Activated T-helper 17 cell treated with anti-CD3 and anti-CD28 coated beads, Interleukin-2, amount 50 U/mL, for 72 hours (primary cell): ENCODE data around the gene TREML4. TPM values are rescaled to one million over a fixed set of nuclear protein-coding genes. Genes with fewer than 3 reads are reported as not detected.
A peak's percentile ranks its signal among the peaks of the same experiment; 100 is the strongest.

ENCODE experiments used
- ATAC-seq: fragments of 150-1000 bp; cut with Tn5 transposase; replicated peaks from 2 replicates; pipeline ENCODE4 v1.10.0; 2021; ENCODE audit warnings: mild to moderate bottlenecking, moderate library complexity
- H3K27ac Mint-ChIP-seq: one replicate; pipeline ENCODE4 v1.8.0; 2022; ENCODE audit warnings: mixed read lengths
- H3K27me3 Mint-ChIP-seq: one replicate; pipeline ENCODE4 v1.8.0; 2022; ENCODE audit warnings: mixed read lengths
- H3K36me3 Mint-ChIP-seq: one replicate; pipeline ENCODE4 v1.8.0; 2022; ENCODE audit warnings: low read depth, mild to moderate bottlenecking, mixed read lengths
- H3K4me1 Mint-ChIP-seq: one replicate; pipeline ENCODE4 v1.8.0; 2022; ENCODE audit warnings: mixed read lengths
- H3K4me3 Mint-ChIP-seq: one replicate; pipeline ENCODE4 v1.8.0; 2022; ENCODE audit warnings: mild to moderate bottlenecking, mixed read lengths
- H3K9me3 Mint-ChIP-seq: one replicate; pipeline ENCODE4 v1.8.0; 2022; ENCODE audit warnings: mixed read lengths
- total RNA-seq, 2 donors: library from RNA; stranded (reverse); gene quantifications; one replicate each; pipeline ENCODE4 v1.2.3, GENCODE V29; 2022

TREML4 gene
- total RNA-seq, 2 donors from 2014 or later, result not detected

DNA sequence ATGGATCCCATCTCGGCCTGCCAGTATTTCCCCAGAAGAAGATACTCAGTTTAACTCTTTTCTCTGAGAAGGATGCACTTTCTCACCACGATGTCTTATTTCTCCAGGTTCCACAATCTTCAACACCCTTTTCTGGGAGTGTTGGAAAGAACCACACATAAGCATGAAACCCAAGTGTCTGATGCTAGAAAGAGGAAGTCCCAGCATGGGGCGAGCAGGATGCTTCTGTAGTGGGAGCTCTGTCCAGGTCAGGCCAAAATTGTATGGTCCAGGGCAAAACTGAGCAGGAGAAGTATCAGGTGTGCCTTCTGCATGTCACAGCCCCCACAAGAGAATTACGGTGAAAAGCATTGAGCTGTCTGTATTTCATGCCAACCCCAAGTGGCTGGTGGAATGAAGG lies 47.3 kb downstream of the TREML4 start:
- no peaks in the 10 kb centered on the region for H3K36me3 Mint-ChIP-seq
- H3K4me1 Mint-ChIP-seq, result peaks cover 5% of the 10 kb centered on the region
- no peak overlapping the region for H3K27ac Mint-ChIP-seq
- H3K27me3 Mint-ChIP-seq, result no peaks in the 10 kb centered on the region
- no peak for ATAC-seq
- no peaks in the 10 kb centered on the region for H3K9me3 Mint-ChIP-seq
- H3K4me3 Mint-ChIP-seq, result no peak overlapping the region

- Mint-ChIP-seq H3K27me3 (peaks cover 5% of the 10 kb centered on the region), H3K4me3 (no peak overlapping the region), H3K36me3 (no peaks in the 10 kb centered on the region), H3K4me1 (peaks cover 10% of the 10 kb centered on the region), H3K27ac (no peak overlapping the region), H3K9me3 (no peaks in the 10 kb centered on the region)
- ATAC-seq, result no peak
These were observed 49.5 kb downstream of the TREML4 start for GRCh38 chr6:41277605-41278004.

DNA sequence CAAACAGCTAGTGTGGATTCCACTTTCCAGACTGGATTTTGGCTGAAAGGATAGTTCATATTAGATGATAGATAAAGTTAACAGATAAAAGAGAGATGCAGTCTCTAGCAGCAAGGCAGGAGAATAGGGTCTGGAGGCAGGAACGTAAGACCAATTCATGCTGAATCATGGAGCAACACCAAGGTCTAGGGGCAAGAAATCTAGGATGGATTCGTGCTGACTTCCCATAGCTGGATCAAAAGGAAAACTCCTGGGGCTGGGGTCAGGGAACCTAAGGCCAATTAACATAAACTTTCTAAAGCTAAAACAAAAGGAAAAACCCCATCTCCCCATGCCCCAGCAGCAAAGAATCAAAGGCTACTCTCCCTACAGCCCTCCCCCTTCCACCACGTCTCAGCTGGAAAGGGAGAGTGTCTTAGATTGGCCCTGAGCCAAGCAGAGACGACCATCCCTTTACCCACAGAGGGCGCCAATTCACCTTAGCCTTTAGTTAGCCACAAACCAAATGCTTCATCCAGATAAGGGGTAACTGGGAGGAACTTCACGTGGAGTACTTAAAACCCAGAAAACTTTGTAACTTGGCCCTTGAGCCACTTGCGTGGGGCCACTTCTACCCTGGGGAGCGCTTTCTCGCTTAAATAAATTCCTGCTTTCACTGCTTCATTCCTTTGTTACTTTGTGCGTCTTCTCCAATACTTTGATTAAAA lies 50.7 kb downstream of the TREML4 start:
- H3K9me3 Mint-ChIP-seq, result no peaks in the 10 kb centered on the region
- H3K4me1 Mint-ChIP-seq, result peaks cover 10% of the 10 kb centered on the region
- H3K27ac Mint-ChIP-seq, result peak overlapping the region; percentile 47
- H3K4me3 Mint-ChIP-seq, result no peak overlapping the region
- peaks cover 9% of the 10 kb centered on the region for H3K27me3 Mint-ChIP-seq
- ATAC-seq, result peak; percentile 74
- no peaks in the 10 kb centered on the region for H3K36me3 Mint-ChIP-seq

- Mint-ChIP-seq H3K4me1 (peaks cover 10% of the 10 kb centered on the region), H3K27me3 (peaks cover 11% of the 10 kb centered on the region), H3K9me3 (no peaks in the 10 kb centered on the region), H3K27ac (no peak overlapping the region), H3K36me3 (no peaks in the 10 kb centered on the region), H3K4me3 (no peak overlapping the region)
- ATAC-seq, result no peak
These were observed 52.4 kb downstream of the TREML4 start for GRCh38 chr6:41280381-41281057.

- Mint-ChIP-seq H3K27me3 (peaks cover 19% of the 10 kb centered on the region), H3K4me1 (peaks cover 16% of the 10 kb centered on the region)
These were observed 55.5 kb downstream of the TREML4 start for GRCh38 chr6:41283600-41283999.

GRCh38 chr6:41284726-41285125 lies 56.6 kb downstream of the TREML4 start:
- H3K36me3 Mint-ChIP-seq, result no peaks in the 10 kb centered on the region
- H3K4me1 Mint-ChIP-seq, result peaks cover 10% of the 10 kb centered on the region
- no peak overlapping the region for H3K27ac Mint-ChIP-seq
- no peak overlapping the region for H3K4me3 Mint-ChIP-seq
- H3K27me3 Mint-ChIP-seq, result peaks cover 19% of the 10 kb centered on the region
- H3K9me3 Mint-ChIP-seq, result no peaks in the 10 kb centered on the region
- ATAC-seq, result no peak

More at GRCh38 chr6:41283600-41283999, 55.5 kb downstream of the TREML4 start:
- H3K9me3 Mint-ChIP-seq, result no peaks in the 10 kb centered on the region
- ATAC-seq, result peak; percentile 6
- H3K4me3 Mint-ChIP-seq, result no peak overlapping the region
- H3K27ac Mint-ChIP-seq, result peak overlapping the region; percentile 32
- no peaks in the 10 kb centered on the region for H3K36me3 Mint-ChIP-seq

- Mint-ChIP-seq H3K4me3 (peak within 1 kb of the TSS; percentile 33), H3K4me1 (peaks cover 5% of the 10 kb centered on the region), H3K27me3 (peaks cover 15% of the 10 kb centered on the region), H3K36me3 (no peaks in the 10 kb centered on the region), H3K27ac (peak within 1 kb of the TSS; percentile 86), H3K9me3 (no peaks in the 10 kb centered on the region)
- ATAC-seq, result peak; percentile 63
These were observed 58.6 kb downstream of the TREML4 start, which contains the start of gene TREM1 for GRCh38 chr6:41286544-41287346. TREM1 (minus strand) TSS chr6:41286682; CDS start chr6:41286655, 27 bp downstream.

DNA sequence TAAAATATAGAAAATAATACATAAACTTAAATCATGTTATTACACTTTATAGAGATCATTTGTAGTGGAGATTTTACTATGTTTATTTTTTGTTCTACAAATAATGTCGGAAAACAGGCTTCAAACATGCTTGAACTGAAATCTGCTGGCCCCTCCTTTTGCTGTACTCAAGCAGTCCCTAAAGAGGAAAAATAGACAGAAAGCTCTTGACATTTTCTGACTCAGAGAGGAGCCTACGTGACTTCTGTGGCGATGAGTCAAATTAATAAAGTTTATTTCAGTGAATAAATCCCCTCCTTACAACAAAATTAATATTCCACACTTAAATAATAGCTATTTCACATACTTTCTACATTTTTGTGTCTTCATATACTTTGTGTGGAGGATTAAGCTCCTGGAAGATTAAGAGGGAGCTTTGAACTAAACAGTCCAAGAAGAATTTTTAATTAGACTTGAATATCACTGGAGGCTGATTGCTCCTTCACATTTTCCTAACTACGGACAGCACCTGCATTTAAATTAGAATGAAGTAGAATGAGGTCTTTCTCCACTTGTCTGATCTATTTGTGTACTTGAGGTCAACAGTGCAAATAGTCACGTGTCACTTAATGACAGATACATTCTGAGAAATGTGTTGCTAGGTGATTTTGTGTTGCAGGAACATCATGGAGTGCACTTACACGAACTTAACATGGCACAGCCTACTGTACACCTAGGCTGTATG lies 60.0 kb downstream of the TREML4 start:
- peak; percentile 78 for ATAC-seq
- no peaks in the 10 kb centered on the region for H3K36me3 Mint-ChIP-seq

More for the DNA sequence above, 60.0 kb downstream of the TREML4 start:
- H3K9me3 Mint-ChIP-seq, result no peaks in the 10 kb centered on the region
- peak overlapping the region; percentile 19 for H3K4me3 Mint-ChIP-seq
- H3K4me1 Mint-ChIP-seq, result peaks cover 5% of the 10 kb centered on the region
- H3K27me3 Mint-ChIP-seq, result peaks cover 14% of the 10 kb centered on the region
- peak overlapping the region; percentile 83 for H3K27ac Mint-ChIP-seq

Other genes with a start within 250 kb of the TREML4 start
- 1 to 10 TPM; 2.9 to 6.7 TPM for gene UNC5CL, start 189.1 kb upstream of the TREML4 start, total RNA-seq
- gene TSPO2, start 185.9 kb upstream of the TREML4 start, total RNA-seq, result not detected
- gene APOBEC2, start 175.1 kb upstream of the TREML4 start, total RNA-seq, result not detected
- 10 to 100 TPM; 31.8 to 41.2 TPM for gene OARD1, start 156.0 kb upstream of the TREML4 start, total RNA-seq
- 10 to 100 TPM; 23.3 to 25.0 TPM for gene NFYA, start 155.4 kb upstream of the TREML4 start, total RNA-seq
- not detected for gene TREML1, start 74.0 kb upstream of the TREML4 start, total RNA-seq
- not detected for gene TREM2, start 65.2 kb upstream of the TREML4 start, total RNA-seq
- 1 to 10 TPM; 3.3 to 6.2 TPM for gene TREML2, start 27.2 kb upstream of the TREML4 start, total RNA-seq
- 1 to 10 TPM in 1 of 2 donors, not detected in 1; 5.1 TPM for gene TREM1, start 58.3 kb downstream of the TREML4 start, total RNA-seq
- gene NCR2, start 107.3 kb downstream of the TREML4 start, total RNA-seq, result not detected